GM18520 (cell line): ENCODE data around the gene CLEC12A.

ENCODE experiments used
- ATAC-seq: cut with Tn5 transposase; IDR thresholded peaks from one replicate; pipeline ENCODE4 v1.9.1; 2021; ENCODE audit not compliant: unreplicated experiment

Gene CLEC12A

GRCh38 chr12:10031321-10031720 lies 60.1 kb downstream of the CLEC12A start:
- ATAC-seq, result no peak

- ATAC-seq, result no peak
Measured at GRCh38 chr12:10031771-10032175, 60.6 kb downstream of the CLEC12A start.

- ATAC-seq, result no peak
Measured at GRCh38 chr12:10033783-10034545, 62.8 kb downstream of the CLEC12A start.
